T-helper 22 cell (primary cell): ENCODE results near the gene ADCY7.
A peak's percentile ranks its signal among the peaks of the same experiment; 100 is the strongest.
"Not testable (repeated sequence)": the region's sequence is repeated elsewhere in the genome, so short reads cannot be mapped to it uniquely, and the experiment has no call there.

Experiments
- DNase-seq: peaks from one replicate; pipeline ENCODE4 v3.0.0-alpha.2; 2020; ENCODE audit warnings: low read depth

ADCY7 gene

GRCh38 chr16:50266337-50267091 lies at the start of gene ADCY7:
Gene ADCY7 (plus strand): TSS chr16:50266551. CDS start chr16:50288180, 21,629 bp downstream.
- DNase-seq, result peak; percentile 82

GRCh38 chr16:50219402-50219975 lies 46.9 kb upstream of the ADCY7 start:
- DNase-seq, result no peak

GRCh38 chr16:50224286-50224685 lies 42.1 kb upstream of the ADCY7 start:
- DNase-seq, result no peak

GRCh38 chr16:50227120-50227519 lies 39.2 kb upstream of the ADCY7 start:
- no peak for DNase-seq

- DNase-seq, result no peak
These were observed 38.7 kb upstream of the ADCY7 start for GRCh38 chr16:50227665-50228064.

GRCh38 chr16:50228364-50228868 lies 37.9 kb upstream of the ADCY7 start:
- no peak for DNase-seq

- no peak for DNase-seq
These were observed 37.1 kb upstream of the ADCY7 start for GRCh38 chr16:50229149-50229726.

- no peak for DNase-seq
These were observed 31.4 kb upstream of the ADCY7 start for GRCh38 chr16:50234771-50235556.

- no peak for DNase-seq
These were observed 30.8 kb upstream of the ADCY7 start for GRCh38 chr16:50235581-50235980.

GRCh38 chr16:50238314-50238713 lies 28.0 kb upstream of the ADCY7 start:
- no peak for DNase-seq

GRCh38 chr16:50238868-50239301 lies 27.5 kb upstream of the ADCY7 start:
- DNase-seq, result no peak

- DNase-seq, result not testable (repeated sequence)
These were observed 23.3 kb upstream of the ADCY7 start for GRCh38 chr16:50243024-50243423.

- no peak for DNase-seq
These were observed 22.2 kb upstream of the ADCY7 start for GRCh38 chr16:50244140-50244503.

GRCh38 chr16:50244504-50245416 lies 21.6 kb upstream of the ADCY7 start:
- DNase-seq, result no peak

GRCh38 chr16:50245417-50246298 lies 20.7 kb upstream of the ADCY7 start:
- DNase-seq, result no peak

- DNase-seq, result no peak
These were observed 19.8 kb upstream of the ADCY7 start for GRCh38 chr16:50246299-50247122.

GRCh38 chr16:50247123-50247905 lies 19.0 kb upstream of the ADCY7 start:
- no peak for DNase-seq

GRCh38 chr16:50247906-50248608 lies 18.3 kb upstream of the ADCY7 start:
- no peak for DNase-seq
